ENCODE measurements around the gene TXN2.
"Not testable (repeated sequence)": the region's sequence is repeated elsewhere in the genome, so short reads cannot be mapped to it uniquely, and the experiment has no call there.

Gene TXN2

GRCh38 chr22:36481393-36482168 is at the start of gene TXN2:
Gene TXN2, minus strand, starts transcription at chr22:36481640. Its CDS starts 803 bp downstream, at chr22:36480837.
- peak; percentile 93 for DNase-seq

- peak; percentile 97 for DNase-seq
Observed at GRCh38 chr22:36528795-36529751, 47.6 kb upstream of the TXN2 start, which contains the start of gene EIF3D. Gene EIF3D, minus strand, starts transcription at chr22:36529166. Its CDS starts 3,045 bp downstream, at chr22:36526121.

DNA sequence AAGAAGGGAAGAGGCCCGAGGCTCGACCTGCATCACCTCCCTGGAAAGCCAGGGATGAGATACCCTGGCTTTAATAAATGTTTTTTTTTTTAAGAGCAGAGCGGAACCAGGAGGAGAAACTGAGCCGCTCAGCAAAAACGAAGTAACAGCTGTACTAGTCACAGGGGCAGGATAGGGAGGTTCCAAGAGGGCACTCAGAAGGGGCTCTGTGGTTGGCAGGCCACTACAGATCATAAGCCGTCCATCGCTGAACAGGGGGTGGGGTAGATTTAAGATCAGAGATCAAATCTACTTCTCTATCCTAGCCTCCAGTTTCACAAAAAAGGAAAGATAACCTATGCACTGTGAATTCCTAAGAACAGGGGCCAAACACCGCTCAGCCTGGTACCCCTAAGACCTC is 46.9 kb upstream of the TXN2 start:
- DNase-seq, result no peak

- no peak for DNase-seq
Observed at GRCh38 chr22:36522662-36523061, 41.2 kb upstream of the TXN2 start.

GRCh38 chr22:36520423-36520822 is 39.0 kb upstream of the TXN2 start:
- DNase-seq, result no peak

DNA sequence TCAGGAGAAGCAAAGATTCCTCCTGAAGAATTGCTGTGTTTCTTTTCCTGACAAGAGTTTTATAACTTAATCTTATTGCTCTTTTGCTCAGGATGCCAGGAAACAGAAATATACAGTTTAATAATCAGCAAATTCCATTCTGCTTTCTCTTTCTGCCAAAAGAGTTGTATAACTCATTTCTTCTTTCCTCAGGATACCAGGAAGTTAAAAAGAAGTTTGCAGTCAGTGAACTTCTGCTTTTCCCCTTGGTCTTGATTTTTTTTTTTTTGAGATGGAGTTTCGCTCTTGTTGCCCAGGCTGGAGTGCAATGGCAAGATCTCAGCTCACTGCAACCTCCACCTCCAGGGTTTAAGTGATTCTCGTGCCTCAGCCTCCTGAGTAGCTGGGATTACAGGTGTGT is 38.5 kb upstream of the TXN2 start:
- DNase-seq, result not testable (repeated sequence)

DNA sequence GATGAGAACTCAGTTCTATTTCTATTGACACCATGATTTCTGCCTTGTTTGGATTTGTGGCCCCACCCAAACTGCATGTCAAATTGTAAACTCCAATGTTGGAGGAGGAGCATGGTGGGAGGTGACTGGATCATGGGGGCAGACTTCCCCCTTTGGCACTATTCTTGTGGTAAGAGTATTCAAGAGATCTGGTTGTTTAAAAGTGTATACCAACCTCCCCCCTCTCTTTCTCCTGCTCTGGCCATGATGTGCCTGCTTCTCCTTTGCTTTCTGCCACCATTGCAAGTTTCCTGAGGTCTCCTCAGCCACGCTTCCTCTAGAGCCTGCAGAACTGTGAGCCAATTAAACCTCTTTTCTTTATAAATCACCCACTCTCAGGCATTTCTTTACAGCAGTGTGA is 33.3 kb upstream of the TXN2 start:
- DNase-seq, result no peak

GRCh38 chr22:36512991-36513390 is 31.6 kb upstream of the TXN2 start:
- no peak for DNase-seq

DNA sequence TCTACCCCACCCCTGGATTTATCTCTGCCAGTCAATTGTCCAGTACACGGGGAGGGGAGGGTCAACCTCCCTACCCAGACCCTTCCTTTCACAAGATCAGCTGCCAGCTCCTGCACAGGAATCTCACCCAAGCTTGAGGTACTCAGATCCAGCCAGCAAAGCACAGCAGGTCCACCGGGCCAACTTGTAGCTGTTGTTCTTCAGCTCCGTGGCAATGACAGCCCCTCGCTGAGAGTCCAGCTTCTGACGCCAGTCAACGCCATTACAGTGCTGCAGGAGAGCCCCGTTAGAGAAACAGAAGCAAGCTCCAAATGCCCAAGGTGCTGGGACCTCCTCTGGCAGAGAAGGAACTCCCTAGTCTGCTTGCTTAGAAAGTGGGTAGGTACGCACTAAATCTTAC is 30.9 kb upstream of the TXN2 start:
- DNase-seq, result no peak

DNA sequence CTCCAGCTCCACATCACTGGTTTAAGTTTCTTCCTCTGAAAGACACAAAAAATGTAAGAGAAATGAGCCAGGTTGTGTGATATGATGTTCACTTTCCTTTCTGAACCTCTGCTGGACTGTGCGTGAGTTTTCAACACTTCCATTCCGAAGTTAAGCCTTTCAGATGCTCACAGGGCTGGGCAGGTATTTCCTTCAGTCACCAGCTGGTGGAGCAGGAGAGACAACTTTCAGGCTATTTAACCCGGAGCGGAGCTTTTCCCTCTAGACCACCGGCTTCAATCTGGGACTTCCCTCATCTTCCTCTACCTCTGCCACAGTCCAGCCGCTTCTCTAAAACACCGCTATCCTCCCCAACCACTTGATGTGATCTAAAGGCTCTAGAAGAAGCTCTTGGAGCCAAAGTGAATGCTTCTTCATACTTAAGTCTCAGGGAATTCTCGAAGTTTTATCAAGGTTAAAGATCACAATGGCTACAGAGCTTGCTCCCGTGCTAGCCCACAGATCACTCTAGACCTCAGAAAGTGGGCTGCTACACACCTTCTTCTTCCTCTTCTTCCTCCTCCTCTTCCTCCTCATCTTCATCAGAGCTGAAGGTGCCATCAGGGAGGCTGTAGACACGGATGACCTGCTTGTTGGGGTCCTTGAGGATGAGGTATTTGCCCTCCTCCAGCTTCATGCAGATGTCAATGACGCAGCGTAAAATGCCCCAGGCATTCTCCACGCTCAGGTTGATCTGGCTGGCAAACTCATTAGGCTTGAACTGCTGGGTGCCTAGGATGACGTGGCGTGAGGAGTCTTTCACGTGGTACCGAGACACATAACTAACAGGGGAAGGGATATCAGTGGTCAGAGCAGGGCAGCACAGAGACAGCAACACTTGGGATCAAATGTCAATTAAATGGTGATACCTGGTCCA is 29.8 kb upstream of the TXN2 start:
- DNase-seq, result peak; percentile 17

- no peak for DNase-seq
Observed at GRCh38 chr22:36510384-36510783, 28.9 kb upstream of the TXN2 start.

DNA sequence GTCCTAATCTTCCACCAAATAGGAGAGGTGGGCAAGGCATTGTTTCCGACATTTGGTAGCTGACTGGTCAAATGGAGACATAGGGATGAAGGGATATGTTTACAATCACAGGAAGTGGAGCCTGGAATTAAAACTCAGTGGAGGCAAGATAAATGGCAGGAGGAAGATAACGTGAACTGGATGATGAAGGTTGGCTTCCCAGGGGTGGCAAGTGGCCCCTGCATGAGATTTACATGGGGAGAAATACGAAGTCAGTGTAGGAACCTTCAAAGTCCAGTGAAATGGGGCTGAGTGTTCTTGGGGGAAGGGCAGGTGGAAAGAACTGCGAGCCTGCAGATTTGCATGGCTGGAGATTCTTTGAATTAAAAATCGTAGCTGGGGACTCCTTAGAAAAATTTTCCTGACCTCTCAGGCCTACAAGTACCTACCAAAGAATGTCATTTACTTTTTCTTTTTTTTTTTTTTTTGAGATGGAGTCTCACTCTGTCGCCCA is 26.1 kb upstream of the TXN2 start:
- no peak for DNase-seq

- DNase-seq, result peak; percentile 87
Observed at GRCh38 chr22:36506637-36507517, 25.4 kb upstream of the TXN2 start, which contains the start of gene FOXRED2. Gene FOXRED2, minus strand, starts transcription at chr22:36507040. Its CDS starts 618 bp downstream, at chr22:36506422.

GRCh38 chr22:36505998-36506635 is 24.7 kb upstream of the TXN2 start:
- no peak for DNase-seq

DNA sequence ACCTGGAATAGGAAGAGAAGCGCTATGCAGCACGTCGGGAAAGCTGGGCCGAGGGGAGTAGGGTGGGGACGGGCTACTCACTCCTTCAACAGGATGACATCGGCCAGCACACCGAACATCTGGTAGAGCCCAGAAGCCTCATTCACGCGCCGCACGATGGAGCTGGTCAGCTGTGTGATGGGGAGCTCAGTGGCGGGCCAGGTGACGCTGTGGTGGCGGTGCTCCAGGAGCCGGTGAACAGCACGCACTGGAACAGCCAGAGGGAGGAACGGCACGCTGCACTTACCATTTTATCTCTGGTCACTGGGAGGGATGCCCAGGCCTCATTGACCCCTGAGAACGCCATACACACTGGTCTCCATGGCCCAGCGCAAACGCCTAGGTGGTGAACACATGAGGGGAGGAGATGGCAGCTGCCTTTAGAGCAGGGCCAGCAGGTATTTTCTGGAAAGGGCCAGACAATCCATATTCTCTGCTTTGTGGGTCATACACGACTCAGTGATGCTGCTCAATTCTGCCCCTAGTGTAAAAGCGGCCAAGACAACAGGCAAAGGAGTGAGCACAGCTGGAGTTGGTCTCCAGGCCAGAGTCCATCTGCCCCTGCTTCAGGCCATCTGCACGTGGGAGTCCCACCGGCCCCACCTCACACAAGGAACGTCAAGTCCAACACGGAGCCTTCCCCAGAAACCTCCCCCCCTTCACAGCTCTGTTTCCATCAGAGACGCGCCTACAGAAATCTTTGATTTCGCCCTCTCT is 16.6 kb upstream of the TXN2 start:
- no peak for DNase-seq

DNA sequence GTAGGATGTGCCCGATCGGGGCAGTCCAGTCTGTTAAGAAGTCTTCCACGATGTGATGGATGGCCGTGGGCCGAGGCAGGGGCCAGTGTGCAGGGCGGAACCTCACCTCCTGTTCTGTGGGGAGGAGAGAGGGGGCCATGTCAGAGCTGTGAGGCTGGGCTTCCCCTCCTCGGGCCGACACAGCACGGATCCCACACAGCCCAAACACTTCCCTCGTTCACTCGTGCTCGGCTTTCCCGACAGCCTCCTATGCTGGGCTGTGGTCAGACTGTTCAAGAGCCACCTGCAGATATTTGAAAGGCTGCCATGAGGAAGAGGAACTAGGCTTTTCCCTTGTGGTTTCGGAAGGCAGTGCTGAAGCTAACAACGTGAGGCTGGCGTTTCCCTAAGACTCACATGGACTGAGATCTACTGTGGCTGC is 12.3 kb upstream of the TXN2 start:
- no peak for DNase-seq

DNA sequence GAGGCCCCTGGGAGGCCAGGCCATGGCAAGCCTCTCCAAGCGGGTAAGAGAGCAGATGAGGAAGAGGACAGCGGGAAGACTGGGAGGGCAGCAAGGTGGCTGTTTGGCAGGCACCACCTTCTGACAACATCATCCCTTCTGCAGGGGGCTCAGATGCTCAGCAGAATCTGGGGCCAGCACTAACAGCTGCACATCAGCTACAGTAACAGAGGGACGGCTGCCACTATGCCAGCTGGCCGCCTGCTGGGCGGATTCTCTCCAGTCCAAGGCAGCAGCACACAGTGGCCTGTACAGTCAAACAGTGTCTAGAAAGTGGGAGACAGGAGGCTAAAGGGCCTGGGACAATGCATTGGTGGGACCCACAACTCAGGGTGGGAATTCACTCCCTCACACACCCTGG is 10.7 kb upstream of the TXN2 start:
- DNase-seq, result no peak

GRCh38 chr22:36491155-36491554 is 9.7 kb upstream of the TXN2 start:
- no peak for DNase-seq

GRCh38 chr22:36486619-36487384 is 5.4 kb upstream of the TXN2 start:
- DNase-seq, result peak; percentile 65
